Astrocyte (in vitro differentiated cells and primary cell): ENCODE results near the gene MICU2. TPM values are rescaled to one million over a fixed set of nuclear protein-coding genes. Genes with fewer than 3 reads are reported as not detected.

ENCODE experiments used
- DNase-seq: peaks from one replicate; pipeline ENCODE4 v3.0.0-alpha.2; 2010; ENCODE audit warnings: low read depth
- FAIRE-seq: peaks from 2 replicates; lab custom pipeline; 2011; peaks lifted over from hg19 to GRCh38; lab: Jason Lieb, UNC
- H2AFZ ChIP-seq: 2 replicates; pipeline ENCODE4 v1.6.0; 2012; ENCODE audit warnings: low read depth, low read length, inconsistent platforms
- H3K27ac ChIP-seq: 2 replicates; pipeline ENCODE4 v1.5.1; 2011; ENCODE audit warnings: low read depth, low read length, inconsistent platforms
- H3K27me3 ChIP-seq: 2 replicates; pipeline ENCODE4 v1.6.0; 2011; ENCODE audit warnings: low read length, inconsistent platforms; ENCODE audit not compliant: insufficient read depth
- H3K36me3 ChIP-seq: 2 replicates; pipeline ENCODE4 v1.5.1; 2011; ENCODE audit warnings: low read length, inconsistent platforms; ENCODE audit not compliant: insufficient read depth
- H3K4me1 ChIP-seq: 2 replicates; pipeline ENCODE4 v1.5.1; 2011; ENCODE audit warnings: low read length, inconsistent platforms; ENCODE audit not compliant: insufficient read depth
- H3K4me2 ChIP-seq: 2 replicates; pipeline ENCODE4 v1.6.0; 2012; ENCODE audit warnings: low read length, inconsistent platforms
- H3K4me3 ChIP-seq: 2 replicates; pipeline ENCODE4 v1.5.1; 2011; ENCODE audit warnings: low read depth, mild to moderate bottlenecking, low read length, inconsistent platforms; ENCODE audit not compliant: insufficient read depth
- H3K79me2 ChIP-seq: 2 replicates; pipeline ENCODE4 v1.6.0; 2012; ENCODE audit warnings: mild to moderate bottlenecking, low read length, inconsistent platforms; ENCODE audit not compliant: insufficient read depth
- H3K9ac ChIP-seq: 2 replicates; pipeline ENCODE4 v1.6.0; 2012; ENCODE audit warnings: mild to moderate bottlenecking, low read length, inconsistent platforms
- H3K9me3 ChIP-seq: 2 replicates; pipeline ENCODE4 v1.5.1; 2012; ENCODE audit warnings: low read depth, mild to moderate bottlenecking, low read length, inconsistent platforms; ENCODE audit not compliant: insufficient read depth
- H4K20me1 ChIP-seq: 2 replicates; pipeline ENCODE4 v1.6.0; 2012; ENCODE audit warnings: low read length, inconsistent platforms; ENCODE audit not compliant: insufficient read depth
- H3K27ac Mint-ChIP-seq: one replicate; pipeline ENCODE4 v1.8.0; 2021; ENCODE audit warnings: mild to moderate bottlenecking, mixed read lengths; ENCODE audit not compliant: unreplicated experiment
- H3K27me3 Mint-ChIP-seq: one replicate; pipeline ENCODE4 v1.8.0; 2021; ENCODE audit warnings: low read depth, mixed read lengths; ENCODE audit not compliant: unreplicated experiment
- H3K36me3 Mint-ChIP-seq: one replicate; pipeline ENCODE4 v1.8.0; 2021; ENCODE audit warnings: low read depth, mixed read lengths; ENCODE audit not compliant: unreplicated experiment
- H3K4me1 Mint-ChIP-seq: one replicate; pipeline ENCODE4 v1.8.0; 2021; ENCODE audit warnings: low read depth, mixed read lengths; ENCODE audit not compliant: unreplicated experiment
- H3K4me3 Mint-ChIP-seq: one replicate; pipeline ENCODE4 v1.8.0; 2021; ENCODE audit warnings: mild to moderate bottlenecking, moderate library complexity, mixed read lengths; ENCODE audit not compliant: unreplicated experiment
- H3K9me3 Mint-ChIP-seq: one replicate; pipeline ENCODE4 v1.8.0; 2021; ENCODE audit warnings: mild to moderate bottlenecking, mixed read lengths; ENCODE audit not compliant: unreplicated experiment
- CTCF ChIP-seq: IDR thresholded peaks from 2 replicates; pipeline ENCODE4 v1.5.1; 2011; ENCODE audit warnings: low read depth, mild to moderate bottlenecking, inconsistent platforms, low read length, moderate library complexity; ENCODE audit not compliant: insufficient read depth
- EZH2 ChIP-seq: IDR thresholded peaks from 2 replicates; pipeline ENCODE4 v1.6.1; 2012; ENCODE audit warnings: mild to moderate bottlenecking, low read length, inconsistent platforms; ENCODE audit not compliant: insufficient read depth
- total RNA-seq: library from RNA; stranded (reverse); gene quantifications from 2 replicates; pipeline ENCODE4 v1.2.1, GENCODE V29; 2021

Gene MICU2
- total RNA-seq, 1 donor from 2014 or later = 31.8 TPM

- Histone ChIP-seq H3K9me3 (no peaks in the 10 kb centered on the region), H3K27ac (no peak overlapping the region), H3K4me1 (no peaks in the 10 kb centered on the region), H3K4me3 (no peak overlapping the region), H3K9ac (no peak overlapping the region), H3K36me3 (peaks cover 6% of the 10 kb centered on the region), H3K79me2 (no peaks in the 10 kb centered on the region), H2AFZ (no peak overlapping the region), H3K4me2 (no peak overlapping the region), H4K20me1 (no peaks in the 10 kb centered on the region), H3K27me3 (no peaks in the 10 kb centered on the region)
- Mint-ChIP-seq H3K4me3 (no peak overlapping the region), H3K36me3 (peaks cover 3% of the 10 kb centered on the region), H3K4me1 (no peaks in the 10 kb centered on the region), H3K27ac (no peak overlapping the region), H3K27me3 (no peaks in the 10 kb centered on the region), H3K9me3 (no peaks in the 10 kb centered on the region)
- TF ChIP-seq EZH2 (no peak), CTCF (no peak)
- DNase-seq = no peak
- FAIRE-seq = no peak
These were observed 85.3 kb downstream of the MICU2 start for GRCh38 chr13:21518617-21519144.

- H3K79me2 ChIP-seq = no peaks in the 10 kb centered on the region
- Mint-ChIP-seq H3K27me3 (no peaks in the 10 kb centered on the region), H3K36me3 (peaks cover 9% of the 10 kb centered on the region)
These were observed 86.4 kb downstream of the MICU2 start for GRCh38 chr13:21517576-21517975.

More at GRCh38 chr13:21517576-21517975, 86.4 kb downstream of the MICU2 start:
- H4K20me1 ChIP-seq = no peaks in the 10 kb centered on the region
- H2AFZ ChIP-seq = no peak overlapping the region
- H3K4me1 ChIP-seq = no peaks in the 10 kb centered on the region
- Mint-ChIP-seq H3K27ac (no peak overlapping the region), H3K9me3 (no peaks in the 10 kb centered on the region), H3K4me3 (no peak overlapping the region), H3K4me1 (no peaks in the 10 kb centered on the region)
- no peak overlapping the region for H3K9ac ChIP-seq
- H3K27ac ChIP-seq = no peak overlapping the region
- H3K27me3 ChIP-seq = no peaks in the 10 kb centered on the region
- no peak overlapping the region for H3K4me2 ChIP-seq
- FAIRE-seq (no peak), DNase-seq (no peak)
- H3K36me3 ChIP-seq = peaks cover 6% of the 10 kb centered on the region
- no peak for TF ChIP-seq CTCF
- TF ChIP-seq EZH2 = no peak
- no peak overlapping the region for H3K4me3 ChIP-seq
- no peaks in the 10 kb centered on the region for H3K9me3 ChIP-seq
